IMR-90 (cell line): Measurements from ENCODE around the gene CDH13. TPM values are rescaled to one million over a fixed set of nuclear protein-coding genes. Genes with fewer than 3 reads are reported as not detected.

Experiments
- ATAC-seq: fragments of 200-7000 bp; cut with Tn5 transposase; 2 replicates; pipeline ENCODE4 v1.9.1; 2020; ENCODE audit warnings: low read depth, mild to moderate bottlenecking, moderate library complexity
- BruUV-seq: library from RNA; stranded (reverse); fragments of 400-500 nt; replicated peaks from 2 replicates; lab custom pipeline; 2021; lab: Mats Ljungman, UMichigan
- CTCF ChIA-PET: fragments of 300-600 bp; formaldehyde crosslinking; extraction: SDS; loops from one replicate; lab custom pipeline; 2021; ENCODE audit warnings: antibody characterized with exemption; lab: Yijun Ruan, JAX
- POLR2A ChIA-PET: fragments of 300-600 bp; sonication (Branson Sonifier 250); formaldehyde crosslinking; loops from one replicate; lab custom pipeline; 2022; ENCODE audit warnings: antibody characterized with exemption; ENCODE audit not compliant: unreplicated experiment; lab: Charles Lee
- DNase-seq: peaks from one replicate; pipeline ENCODE4 v3.0.0; 2013
- H2AFZ ChIP-seq: replicated peaks from 2 replicates; pipeline ENCODE3; 2013; ENCODE audit warnings: low read length, mild to moderate bottlenecking; ENCODE audit not compliant: poor library complexity
- H2AK5ac ChIP-seq: 2 replicates; pipeline ENCODE4 v1.6.1; 2013; ENCODE audit warnings: low read depth, low read length, inconsistent platforms
- H2AK9ac ChIP-seq: replicated peaks from 2 replicates; pipeline ENCODE3; 2013; ENCODE audit warnings: mild to moderate bottlenecking, low read depth, low read length, moderate library complexity; ENCODE audit not compliant: poor library complexity
- H2BK120ac ChIP-seq: 2 replicates; pipeline ENCODE4 v1.6.1; 2013; ENCODE audit warnings: low read depth, low read length, inconsistent platforms
- H2BK15ac ChIP-seq: 3 replicates; pipeline ENCODE4 v1.6.1; 2013; ENCODE audit warnings: low read depth, low read length, inconsistent platforms
- H2BK20ac ChIP-seq: 2 replicates; pipeline ENCODE4 v1.6.1; 2013; ENCODE audit warnings: low read depth, mild to moderate bottlenecking, inconsistent platforms, low read length, moderate library complexity
- H2BK5ac ChIP-seq: 2 replicates; pipeline ENCODE4 v1.6.1; 2013; ENCODE audit warnings: mild to moderate bottlenecking, low read depth, low read length, inconsistent platforms; ENCODE audit not compliant: poor library complexity, severe bottlenecking
- H3K14ac ChIP-seq: replicated peaks from 2 replicates; pipeline ENCODE4 v1.6.1; 2013; ENCODE audit warnings: low read depth, low read length, inconsistent platforms
- H3K18ac ChIP-seq: 2 replicates; pipeline ENCODE4 v1.6.1; 2013; ENCODE audit warnings: low read depth, low read length, control low read depth
- H3K23ac ChIP-seq: 2 replicates; pipeline ENCODE4 v1.6.1; 2013; ENCODE audit warnings: low read depth, low read length, inconsistent platforms
- H3K27ac ChIP-seq: 2 replicates; pipeline ENCODE4 v1.5.1; 2013; ENCODE audit warnings: mild to moderate bottlenecking, control low read depth, low read length; ENCODE audit not compliant: insufficient read depth
- H3K27me3 ChIP-seq: 2 replicates; pipeline ENCODE4 v1.6.1; 2013; ENCODE audit warnings: low read length; ENCODE audit not compliant: control insufficient read depth, insufficient read depth
- H3K36me3 ChIP-seq: 2 replicates; pipeline ENCODE4 v1.6.1; 2013; ENCODE audit warnings: low read length, mixed read lengths; ENCODE audit not compliant: control insufficient read depth, insufficient read depth
- H3K4ac ChIP-seq: 2 replicates; pipeline ENCODE4 v1.6.1; 2013; ENCODE audit warnings: low read depth, low read length, inconsistent platforms
- H3K4me1 ChIP-seq: 2 replicates; pipeline ENCODE4 v1.6.1; 2013; ENCODE audit warnings: low read length, mixed read lengths; ENCODE audit not compliant: control insufficient read depth, insufficient read depth
- H3K4me2 ChIP-seq: 2 replicates; pipeline ENCODE4 v1.6.1; 2013; ENCODE audit warnings: low read depth, mild to moderate bottlenecking, control low read depth, low read length, moderate library complexity
- H3K4me3 ChIP-seq: 2 replicates; pipeline ENCODE4 v1.5.1; 2013; ENCODE audit warnings: low read depth, mild to moderate bottlenecking, control low read depth, low read length, moderate library complexity; ENCODE audit not compliant: insufficient read depth
- H3K56ac ChIP-seq: 2 replicates; pipeline ENCODE4 v1.6.1; 2013; ENCODE audit warnings: low read length, inconsistent platforms; ENCODE audit not compliant: insufficient read depth; ENCODE audit errors: extremely low read depth
- H3K79me1 ChIP-seq, 2 experiments: 2 replicates each; pipeline ENCODE4 v1.6.1; 2013; ENCODE audit warnings: low read length in 2 of 2, inconsistent platforms in 1 of 2, low read depth in 1 of 2
- H3K9ac ChIP-seq: 2 replicates; pipeline ENCODE4 v1.6.1; 2013; ENCODE audit warnings: low read depth, low read length, control low read depth
- H3K9me1 ChIP-seq: 2 replicates; pipeline ENCODE4 v1.6.1; 2013; ENCODE audit warnings: low read length, inconsistent platforms; ENCODE audit not compliant: insufficient read depth
- H3K9me3 ChIP-seq: 2 replicates; pipeline ENCODE4 v1.6.1; 2013; ENCODE audit warnings: low read length; ENCODE audit not compliant: control insufficient read depth, insufficient read depth
- H4K20me1 ChIP-seq: 2 replicates; pipeline ENCODE4 v1.6.1; 2013; ENCODE audit warnings: low read length, inconsistent platforms; ENCODE audit not compliant: insufficient read depth
- H4K5ac ChIP-seq: 2 replicates; pipeline ENCODE4 v1.6.1; 2013; ENCODE audit warnings: mild to moderate bottlenecking, low read depth, low read length, control low read depth
- H4K8ac ChIP-seq, 2 experiments: 2 replicates each; pipeline ENCODE4 v1.6.1; 2013; ENCODE audit warnings: low read depth in 2 of 2, low read length in 2 of 2, control low read depth in 1 of 2, inconsistent platforms in 1 of 2
- H4K91ac ChIP-seq: 2 replicates; pipeline ENCODE4 v1.6.1; 2013; ENCODE audit warnings: low read depth, low read length, inconsistent platforms; ENCODE audit not compliant: insufficient read depth
- CEBPB ChIP-seq: IDR thresholded peaks from 2 replicates; pipeline ENCODE4 v1.6.1; 2012; ENCODE audit warnings: low read depth, low read length, improper control_type of control experiment
- MXI1 ChIP-seq: IDR thresholded peaks from 2 replicates; pipeline ENCODE4 v1.6.1; 2012; ENCODE audit warnings: low read depth, mild to moderate bottlenecking, low read length, moderate library complexity, borderline replicate concordance
- RAD21 ChIP-seq: IDR thresholded peaks from 2 replicates; pipeline ENCODE4 v1.6.1; 2012; ENCODE audit warnings: low read length, improper control_type of control experiment
- RCOR1 ChIP-seq: IDR thresholded peaks from 2 replicates; pipeline ENCODE4 v1.6.1; 2012; ENCODE audit warnings: mild to moderate bottlenecking, low read length, improper control_type of control experiment; ENCODE audit not compliant: insufficient replicate concordance
- WGBS, 2 experiments: methylation state at CpG; one replicate each; pipeline versions ENCODE4 v1.1.5 to v1.1.7; 2013; ENCODE audit warnings: missing lambda C conversion rate in 2 of 2; ENCODE audit not compliant: insufficient read length in 1 of 2; ENCODE audit errors: extremely low coverage in 2 of 2; 5-methylcytosine and 5-hydroxymethylcytosine counted together
- dilution Hi-C: fragments of 300-500 bp; cut with HindIII; formaldehyde crosslinking; loops from one replicate; pipeline ENCODE4 v1.14.3; 2018; ENCODE audit warnings: low sequenced_read_pairs; ENCODE audit not compliant: unreplicated experiment
- in situ Hi-C: fragments of 300-500 bp; cut with MboI; formaldehyde crosslinking; loops from 3 replicates; pipeline ENCODE4 v1.14.3; 2019; ENCODE audit warnings: low sequenced_read_pairs, inconsistent platforms, mixed read lengths
- intact Hi-C: fragments of 100-400 bp; cut with micrococcal nuclease; formaldehyde crosslinking; loops from 2 replicates; pipeline ENCODE4 v1.10.0; 2022
- polyA plus RNA-seq, 3 experiments: library from polyadenylated mRNA; depleted of rRNA; stranded (reverse); fragments of >200 nt; gene quantifications; 2 replicates each; pipeline ENCODE4 v1.2.3, GENCODE V29; 2012; ENCODE audit warnings: low replicate concordance in 1 of 3
- total RNA-seq: library from RNA; depleted of rRNA; stranded (reverse); fragments of >200 nt; gene quantifications from 2 replicates; pipeline ENCODE4 v1.2.3, GENCODE V29; 2012

The CDH13 gene
- total and polyA plus RNA-seq, 2 of the 4 experiments (the other 2 are of a cell fraction), result 61.6 to 74.7 TPM

GRCh38 chr16:82633964-82634600 is 7.3 kb downstream of the CDH13 start:
- DNase-seq (peak; percentile 46), ATAC-seq (peak; percentile 30; the same call in 1 of the 2 replicates)
- Histone ChIP-seq H3K23ac (peak overlapping the region; percentile 86), H4K5ac (peak overlapping the region; percentile 79), H4K8ac (peak overlapping the region; percentile 56 to 90), H3K18ac (peak overlapping the region; percentile 90), H2BK5ac (peak overlapping the region; percentile 81), H2BK15ac (peak overlapping the region; percentile 93; the same call in 2 of the 3 replicates), H3K27ac (peak overlapping the region; percentile 65), H2AFZ (peak overlapping the region; percentile 82), H4K91ac (peak overlapping the region; percentile 88), H3K4me2 (no peak overlapping the region), H2BK120ac (peak overlapping the region; percentile 98), H3K9ac (no peak overlapping the region), H3K56ac (no peak overlapping the region), H3K9me1 (peaks cover 40% of the 10 kb centered on the region), H2AK5ac (peak overlapping the region; percentile 89), H3K27me3 (no peaks in the 10 kb centered on the region), H3K36me3 (no peaks in the 10 kb centered on the region), H3K4ac (peak overlapping the region; percentile 95), H3K79me1 (peaks cover 46 to 75% of the 10 kb centered on the region in 2 experiments), H2AK9ac (peak overlapping the region; percentile 45), H4K20me1 (no peaks in the 10 kb centered on the region), H3K14ac (peak overlapping the region; percentile 76), H2BK20ac (peak overlapping the region; percentile 93), H3K4me3 (no peak overlapping the region), H3K4me1 (peaks cover 25% of the 10 kb centered on the region), H3K9me3 (no peaks in the 10 kb centered on the region)
- in situ Hi-C loops (no loop called here), intact Hi-C loops (loop anchor here (5.0 to 10.0 kb wide), 4 partner anchors 103 to 501 kb away; no protein-coding TSS in a partner anchor), dilution Hi-C loops (no loop called here)
- WGBS, 2 experiments, result 54% methylated on average over 5 of the region's 15 CpGs; no CpG with 5 or more reads in 1 of the 2 experiments
- TF ChIP-seq RCOR1, result no peak
- no peak for TF ChIP-seq RAD21
- no peak for TF ChIP-seq CEBPB
- TF ChIP-seq MXI1, result no peak
- ChIA-PET POLR2A (no interaction called here), CTCF (no interaction called here)
- no TSS peak for BruUV-seq
